H1 (cell line): ENCODE results near the gene IFT27. TPM values are rescaled to one million over a fixed set of nuclear protein-coding genes. Genes with fewer than 3 reads are reported as not detected.

Source experiments
- GABPA ChIP-seq: IDR thresholded peaks from 2 replicates; pipeline ENCODE4 v1.6.1; 2011; ENCODE audit warnings: mild to moderate bottlenecking, low read length, moderate library complexity, borderline replicate concordance; ENCODE audit not compliant: insufficient read depth
- RBBP5 ChIP-seq: IDR thresholded peaks from 2 replicates; pipeline ENCODE4 v1.7.1; 2012; ENCODE audit warnings: low read depth, mild to moderate bottlenecking, inconsistent platforms, low read length, moderate library complexity, borderline replicate concordance
- SIX5 ChIP-seq: IDR thresholded peaks from 2 replicates; pipeline ENCODE4 v1.6.1; 2011; ENCODE audit warnings: mild to moderate bottlenecking, low read depth, low read length
- YY1 ChIP-seq: IDR thresholded peaks from 2 replicates; pipeline ENCODE4 v1.6.1; 2011; ENCODE audit warnings: low read depth, mild to moderate bottlenecking, low read length
- polyA plus RNA-seq, 7 experiments: library from polyadenylated mRNA; depleted of rRNA in 3 of 7; stranded (reverse) in 5 of 7; unstranded in 2 of 7; fragments of >200 nt in 5 of 7; fragments of 200-250 nt in 2 of 7; gene quantifications; 1 replicate in 5 of 7; 2 replicates in 1 of 7; 4 replicates in 1 of 7; pipeline versions ENCODE4 v1.2.1 to v1.2.3, GENCODE V29; 2011 to 2013; ENCODE audit warnings: missing spikeins in 2 of 7, mixed read lengths in 2 of 7
- total RNA-seq: library from RNA; stranded (reverse); fragmentation: NEBNext Ultra II Directional; extraction: Animal tissue kit (Norgen Biotek cat#: 25700); gene quantifications from 2 replicates; pipeline ENCODE4 v1.2.1, GENCODE V29; 2021

IFT27 gene
- total and polyA plus RNA-seq, 2 of the 8 experiments (the other 6 are each of a cell fraction or from before 2014, with no cell fraction given), result 36.4 to 46.2 TPM

GRCh38 chr22:36797374-36797773 is 21.5 kb upstream of the IFT27 start (continued):
- TF ChIP-seq SIX5, result no peak
- TF ChIP-seq RBBP5, result no peak
- TF ChIP-seq YY1, result no peak
- no peak for TF ChIP-seq GABPA
